Aorta (tissue), 5 donors: ENCODE results near the gene PTPA. TPM values are rescaled to one million over a fixed set of nuclear protein-coding genes. Genes with fewer than 3 reads are reported as not detected.

Experiments used
- ATAC-seq: fragments of 200-7000 bp; cut with Tn5 transposase; one replicate; pipeline ENCODE4 v1.9.1; 2022; ENCODE audit warnings: moderate library complexity; ENCODE audit not compliant: low FRiP score
- DNase-seq, 2 donors: peaks; one replicate each; pipeline ENCODE4 v3.0.0-alpha.2; 2020
- H3K27ac ChIP-seq, 2 donors: one replicate each; pipeline ENCODE4 v1.5.1; 2013; ENCODE audit warnings: low read length in 2 of 2, mild to moderate bottlenecking in 2 of 2, moderate library complexity in 2 of 2, control low read depth in 1 of 2, inconsistent platforms in 1 of 2, low read depth in 1 of 2
- H3K27me3 ChIP-seq, 2 donors: one replicate each; pipeline ENCODE4 v1.6.1; 2013; ENCODE audit warnings: control low read depth in 1 of 2, low read length in 1 of 2, mild to moderate bottlenecking in 1 of 2, moderate library complexity in 1 of 2; ENCODE audit not compliant: insufficient read depth in 2 of 2, control insufficient read depth in 1 of 2
- H3K36me3 ChIP-seq, 2 donors: one replicate each; pipeline ENCODE4 v1.6.1; 2013; ENCODE audit warnings: control low read depth in 1 of 2, low read length in 1 of 2, mild to moderate bottlenecking in 1 of 2; ENCODE audit not compliant: insufficient read depth in 2 of 2, control insufficient read depth in 1 of 2
- H3K4me1 ChIP-seq, 2 donors: one replicate each; pipeline ENCODE4 v1.6.1; 2013; ENCODE audit warnings: low read length in 2 of 2, control low read depth in 1 of 2, mild to moderate bottlenecking in 1 of 2, moderate library complexity in 1 of 2; ENCODE audit not compliant: insufficient read depth in 2 of 2, control insufficient read depth in 1 of 2
- H3K4me3 ChIP-seq, 2 donors: one replicate each; pipeline ENCODE4 v1.5.1; 2013; ENCODE audit warnings: low read length in 2 of 2, control low read depth in 1 of 2, mild to moderate bottlenecking in 1 of 2
- H3K9me3 ChIP-seq: one replicate; pipeline ENCODE4 v1.6.1; 2013; ENCODE audit warnings: mild to moderate bottlenecking, low read length; ENCODE audit not compliant: control insufficient read depth
- WGBS, 2 donors: extraction: QIAGEN DNeasy Blood & Tissue Kit; methylation state at CpG; one replicate each; pipeline ENCODE4 v1.1.7; 2013; 5-methylcytosine and 5-hydroxymethylcytosine counted together
- intact Hi-C, 2 donors: fragments of 100-400 bp; cut with DNase I; formaldehyde crosslinking; loops; one replicate each; pipeline versions ENCODE4 v1.14.2 to v1.15.0; 2022
- polyA plus RNA-seq, 2 donors: library from polyadenylated mRNA; stranded (reverse); fragments of 200-250 nt; gene quantifications; one replicate each; pipeline ENCODE4 v1.2.3, GENCODE V29; 2013
- total RNA-seq, 2 donors: library from RNA; stranded (reverse); fragmentation: NEBNext Ultra II Directional; extraction: Animal tissue kit (Norgen Biotek cat#: 25700); gene quantifications; one replicate each; pipeline ENCODE4 v1.2.1, GENCODE V29; 2021
- donor health status: healthy with polysubstance abuse.
- donor health status: Bipolar disorder and iron deficiency.
- donor health status: DM: no; HTN: no; CAD: no.
- donor health status: DM: no; HTN: no; CAD: no.
- donor health status: DM: yes; HTN: yes; CAD: no.

PTPA gene
- total and polyA plus RNA-seq, 4 donors, result 60.6 to 156 (median 76.7) TPM

- no peak for DNase-seq
- intact Hi-C loops, result no loop called here
- WGBS, 2 donors, result 70% methylated on average over 10 of the region's 10 CpGs
These were observed 39.6 kb upstream of the PTPA start for GRCh38 chr9:129071526-129072126.

GRCh38 chr9:129072171-129072570 is 39.0 kb upstream of the PTPA start:
- ATAC-seq, result no peak
- intact Hi-C loops, result no loop called here
- DNase-seq, result no peak
- H3K4me3 ChIP-seq, result no peak overlapping the region
- H3K27ac ChIP-seq, result no peak overlapping the region
- no peaks in the 10 kb centered on the region for H3K36me3 ChIP-seq
- no peaks in the 10 kb centered on the region for H3K9me3 ChIP-seq
- no peaks in the 10 kb centered on the region for H3K27me3 ChIP-seq
- WGBS, 2 donors, result 58 to 59% methylated on average over 9 of the region's 9 CpGs
- no peaks in the 10 kb centered on the region for H3K4me1 ChIP-seq

More at GRCh38 chr9:129071526-129072126, 39.6 kb upstream of the PTPA start:
- no peak for ATAC-seq
- no peak overlapping the region for H3K27ac ChIP-seq
- H3K27me3 ChIP-seq, result no peaks in the 10 kb centered on the region
- H3K36me3 ChIP-seq, result no peaks in the 10 kb centered on the region
- H3K4me1 ChIP-seq, result no peaks in the 10 kb centered on the region
- no peaks in the 10 kb centered on the region for H3K9me3 ChIP-seq
- no peak overlapping the region for H3K4me3 ChIP-seq

- H3K27ac ChIP-seq, result no peak overlapping the region
- no peaks in the 10 kb centered on the region for H3K27me3 ChIP-seq
- no peak for DNase-seq
- no peak overlapping the region for H3K4me3 ChIP-seq
- WGBS, 2 donors, result 87 to 91% methylated on average over 8 of the region's 8 CpGs
- no peaks in the 10 kb centered on the region for H3K9me3 ChIP-seq
- ATAC-seq, result no peak
- H3K36me3 ChIP-seq, result no peaks in the 10 kb centered on the region
- H3K4me1 ChIP-seq, result no peaks in the 10 kb centered on the region
- intact Hi-C loops, result no loop called here
These were observed 37.8 kb upstream of the PTPA start for GRCh38 chr9:129073404-129073803.

GRCh38 chr9:129074106-129074505 is 37.1 kb upstream of the PTPA start:
- no peak overlapping the region for H3K27ac ChIP-seq
- no peak for ATAC-seq
- no peaks in the 10 kb centered on the region for H3K4me1 ChIP-seq
- H3K27me3 ChIP-seq, result no peaks in the 10 kb centered on the region
- no peaks in the 10 kb centered on the region for H3K36me3 ChIP-seq
- no peaks in the 10 kb centered on the region for H3K9me3 ChIP-seq
- DNase-seq, result no peak
- intact Hi-C loops, result no loop called here
- 82 to 89% methylated on average over 3 of the region's 3 CpGs for WGBS, 2 donors
- H3K4me3 ChIP-seq, result no peak overlapping the region

- Histone ChIP-seq H3K27ac (no peak overlapping the region), H3K9me3 (no peaks in the 10 kb centered on the region), H3K36me3 (no peaks in the 10 kb centered on the region), H3K4me1 (no peaks in the 10 kb centered on the region), H3K27me3 (no peaks in the 10 kb centered on the region), H3K4me3 (no peak overlapping the region)
- DNase-seq, result no peak
- intact Hi-C loops, result no loop called here
- no peak for ATAC-seq
- WGBS, 2 donors, result 83 to 86% methylated on average over 16 of the region's 16 CpGs
These were observed 35.1 kb upstream of the PTPA start for GRCh38 chr9:129075996-129076639.

GRCh38 chr9:129076640-129077037 is 34.6 kb upstream of the PTPA start:
- no peaks in the 10 kb centered on the region for H3K4me1 ChIP-seq
- no peaks in the 10 kb centered on the region for H3K36me3 ChIP-seq
- H3K27ac ChIP-seq, result no peak overlapping the region
- DNase-seq, result no peak
- no peak for ATAC-seq
- WGBS, 2 donors, result 90 to 91% methylated on average over 11 of the region's 11 CpGs
- no peaks in the 10 kb centered on the region for H3K27me3 ChIP-seq
- no peak overlapping the region for H3K4me3 ChIP-seq
- no peaks in the 10 kb centered on the region for H3K9me3 ChIP-seq
- intact Hi-C loops, result no loop called here

- Histone ChIP-seq H3K4me3 (no peak overlapping the region), H3K4me1 (no peaks in the 10 kb centered on the region), H3K9me3 (no peaks in the 10 kb centered on the region), H3K27me3 (no peaks in the 10 kb centered on the region), H3K27ac (no peak overlapping the region), H3K36me3 (no peaks in the 10 kb centered on the region)
- intact Hi-C loops, result no loop called here
- WGBS, 2 donors, result 85 to 91% methylated on average over 10 of the region's 10 CpGs
- DNase-seq (no peak), ATAC-seq (no peak)
These were observed 34.0 kb upstream of the PTPA start for GRCh38 chr9:129077236-129077635.

GRCh38 chr9:129078691-129079503 is 32.3 kb upstream of the PTPA start:
- ATAC-seq (no peak), DNase-seq (no peak)
- H3K36me3 ChIP-seq, result no peaks in the 10 kb centered on the region
- H3K4me3 ChIP-seq, result no peak overlapping the region
- intact Hi-C loops, result no loop called here
- WGBS, 2 donors, result 85 to 87% methylated on average over 18 of the region's 18 CpGs
- H3K4me1 ChIP-seq, result no peaks in the 10 kb centered on the region
- no peaks in the 10 kb centered on the region for H3K27me3 ChIP-seq
- H3K9me3 ChIP-seq, result no peaks in the 10 kb centered on the region
- no peak overlapping the region for H3K27ac ChIP-seq
